Lower leg skin (tissue), 3 donors: Measurements from ENCODE around the gene RASGRP4.

Experiments
- POLR2A ChIP-seq, 2 donors: fragments of 450-650 bp; IDR thresholded peaks; one replicate each; pipeline ENCODE4 v1.6.1; 2016 to 2017; ENCODE audit warnings: antibody characterized with exemption in 2 of 2, mild to moderate bottlenecking in 1 of 2, moderate library complexity in 1 of 2
- TF ChIP-seq, protein P1 (sequence below), 3 donors: fragments of 450-650 bp; IDR thresholded peaks; one replicate each; pipeline ENCODE4 v1.5.1; 2016; ENCODE audit warnings: antibody characterized with exemption in 3 of 3, mild to moderate bottlenecking in 3 of 3, moderate library complexity in 2 of 3

DNA sequence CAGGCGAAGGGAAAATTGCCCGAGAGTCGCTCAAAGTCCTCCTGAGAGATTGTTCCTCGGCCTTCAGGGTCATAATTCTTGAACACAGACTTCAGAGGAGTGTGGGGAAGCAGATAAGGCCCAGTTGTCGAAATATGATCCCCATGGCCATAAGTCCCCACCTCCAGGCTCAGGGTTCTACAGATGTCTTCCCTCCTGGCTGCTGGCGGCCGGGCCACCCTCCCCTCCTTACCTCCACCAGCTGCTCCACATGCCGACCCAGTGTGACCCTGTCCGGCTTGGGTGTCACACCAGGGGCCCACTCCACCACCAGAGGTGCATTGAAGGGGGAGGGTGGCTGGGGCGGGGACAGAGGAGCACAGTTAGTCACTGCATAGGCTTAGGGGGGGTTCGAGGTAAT is 13.1 kb downstream of the RASGRP4 start:
- no peak for TF ChIP-seq POLR2A (IDR thresholded peaks at IDR 0.05)
- TF ChIP-seq, protein P1, sequence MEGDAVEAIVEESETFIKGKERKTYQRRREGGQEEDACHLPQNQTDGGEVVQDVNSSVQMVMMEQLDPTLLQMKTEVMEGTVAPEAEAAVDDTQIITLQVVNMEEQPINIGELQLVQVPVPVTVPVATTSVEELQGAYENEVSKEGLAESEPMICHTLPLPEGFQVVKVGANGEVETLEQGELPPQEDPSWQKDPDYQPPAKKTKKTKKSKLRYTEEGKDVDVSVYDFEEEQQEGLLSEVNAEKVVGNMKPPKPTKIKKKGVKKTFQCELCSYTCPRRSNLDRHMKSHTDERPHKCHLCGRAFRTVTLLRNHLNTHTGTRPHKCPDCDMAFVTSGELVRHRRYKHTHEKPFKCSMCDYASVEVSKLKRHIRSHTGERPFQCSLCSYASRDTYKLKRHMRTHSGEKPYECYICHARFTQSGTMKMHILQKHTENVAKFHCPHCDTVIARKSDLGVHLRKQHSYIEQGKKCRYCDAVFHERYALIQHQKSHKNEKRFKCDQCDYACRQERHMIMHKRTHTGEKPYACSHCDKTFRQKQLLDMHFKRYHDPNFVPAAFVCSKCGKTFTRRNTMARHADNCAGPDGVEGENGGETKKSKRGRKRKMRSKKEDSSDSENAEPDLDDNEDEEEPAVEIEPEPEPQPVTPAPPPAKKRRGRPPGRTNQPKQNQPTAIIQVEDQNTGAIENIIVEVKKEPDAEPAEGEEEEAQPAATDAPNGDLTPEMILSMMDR (IDR thresholded peaks at IDR 0.05), result no peak
